Measurements from ENCODE around the gene NEURL1.
"Not testable (repeated sequence)": the region's sequence is repeated elsewhere in the genome, so short reads cannot be mapped to it uniquely, and the experiment has no call there.

The NEURL1 gene

DNA sequence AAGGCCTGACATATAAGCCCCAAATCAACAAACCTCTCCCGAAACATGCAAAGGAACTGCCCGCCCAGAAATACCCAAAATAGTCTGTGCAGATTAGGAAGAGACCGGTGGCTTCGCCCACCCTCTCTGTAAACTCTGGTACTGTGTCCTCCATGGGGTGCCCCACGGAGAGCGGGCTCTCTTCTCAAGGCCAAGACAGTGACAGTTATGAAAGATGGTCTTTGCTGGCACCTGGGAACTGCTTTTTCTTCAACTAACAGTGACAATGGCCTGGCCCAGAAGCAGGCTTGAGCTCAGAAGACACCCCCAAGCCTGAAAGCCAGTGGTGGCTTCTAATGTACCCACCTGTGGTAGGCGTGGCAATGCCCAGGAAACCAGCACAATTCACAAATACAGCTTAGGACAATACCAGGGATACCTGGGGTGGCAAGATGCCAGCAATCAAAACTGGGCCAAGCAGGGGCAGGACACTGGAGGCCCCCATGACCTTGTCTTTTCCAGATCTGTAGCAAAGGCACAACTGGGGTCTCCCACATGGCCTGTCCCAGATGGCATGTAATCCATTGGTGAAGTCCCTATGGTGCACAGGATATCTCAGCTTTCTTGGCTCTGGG is 107.6 kb downstream of the NEURL1 start:
- peaks cover 5% of the 10 kb centered on the region; the same call in 1 of the 2 replicates for H3K9me3 ChIP-seq (ENCODE audit: insufficient read depth, low read depth, low read length)
- H3K4me3 ChIP-seq (ENCODE audit: low read length): no peak overlapping the region
- H3K4me1 ChIP-seq (ENCODE audit: insufficient read depth, low read length): no peaks in the 10 kb centered on the region
- no peaks in the 10 kb centered on the region for H3K27me3 ChIP-seq (ENCODE audit: insufficient read depth, low read length)
- no peak overlapping the region for H3K27ac ChIP-seq (ENCODE audit: low read length)
- H3K36me3 ChIP-seq (ENCODE audit: insufficient read depth, low read depth, low read length): no peaks in the 10 kb centered on the region
- H3K9ac ChIP-seq (ENCODE audit: low read depth, low read length): no peak overlapping the region

DNA sequence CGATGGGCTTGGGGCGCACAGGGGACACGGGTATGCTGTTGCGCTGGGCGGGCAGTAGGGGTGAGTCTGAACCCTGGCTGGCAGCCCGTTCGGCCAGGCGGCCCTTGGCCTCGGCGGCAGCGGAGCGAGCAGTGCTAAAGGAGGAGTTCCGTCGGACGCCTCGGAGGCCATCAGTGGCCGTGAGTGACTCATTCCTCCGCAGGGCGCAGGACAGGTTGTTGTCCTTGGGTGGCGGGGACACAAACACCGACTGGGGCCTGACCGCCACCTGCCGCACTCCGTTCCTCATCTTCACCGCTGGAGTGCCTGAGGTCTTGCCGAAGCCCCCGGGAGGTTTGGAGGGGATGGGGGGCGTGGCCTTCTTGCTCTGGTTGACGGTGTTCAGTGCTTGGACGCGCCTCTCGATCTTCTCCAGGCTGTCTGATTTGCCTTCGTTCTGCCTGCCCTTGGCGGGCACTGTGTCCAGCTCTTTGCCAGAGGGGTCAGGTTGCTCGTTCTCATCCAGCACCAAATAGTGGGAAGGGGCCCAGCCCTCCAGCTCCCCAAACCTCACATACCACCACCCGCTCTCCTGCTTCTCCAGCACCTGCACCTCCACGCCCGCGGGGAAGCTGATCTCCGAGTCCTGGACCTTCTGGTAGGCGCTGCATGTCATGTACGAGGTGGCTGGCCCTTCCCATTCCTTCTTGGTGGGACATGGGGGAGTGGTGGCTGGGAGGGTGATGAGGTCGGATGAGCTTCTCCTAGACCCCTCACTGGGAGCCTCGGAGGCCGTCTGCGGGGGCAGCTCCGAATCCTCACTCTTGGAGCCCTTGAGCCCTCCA is 108.7 kb downstream of the NEURL1 start:
- H3K27me3 ChIP-seq (ENCODE audit: insufficient read depth, low read length): no peaks in the 10 kb centered on the region
- no peaks in the 10 kb centered on the region for H3K36me3 ChIP-seq (ENCODE audit: insufficient read depth, low read depth, low read length)
- H3K4me3 ChIP-seq (ENCODE audit: low read length): no peak overlapping the region
- H3K9ac ChIP-seq (ENCODE audit: low read depth, low read length): no peak overlapping the region
- peaks cover 5% of the 10 kb centered on the region; the same call in 1 of the 2 replicates for H3K9me3 ChIP-seq (ENCODE audit: insufficient read depth, low read depth, low read length)
- no peak overlapping the region for H3K27ac ChIP-seq (ENCODE audit: low read length)
- no peaks in the 10 kb centered on the region for H3K4me1 ChIP-seq (ENCODE audit: insufficient read depth, low read length)

GRCh38 chr10:103602852-103603155 is 109.3 kb downstream of the NEURL1 start:
- Histone ChIP-seq H3K9ac (ENCODE audit: low read depth, low read length) (no peak overlapping the region), H3K36me3 (ENCODE audit: insufficient read depth, low read depth, low read length) (no peaks in the 10 kb centered on the region), H3K9me3 (ENCODE audit: insufficient read depth, low read depth, low read length) (peaks cover 5% of the 10 kb centered on the region; the same call in 1 of the 2 replicates), H3K27me3 (ENCODE audit: insufficient read depth, low read length) (no peaks in the 10 kb centered on the region), H3K27ac (ENCODE audit: low read length) (no peak overlapping the region), H3K4me3 (ENCODE audit: low read length) (no peak overlapping the region), H3K4me1 (ENCODE audit: insufficient read depth, low read length) (no peaks in the 10 kb centered on the region)

GRCh38 chr10:103603382-103603781 is 109.9 kb downstream of the NEURL1 start:
- H3K9ac ChIP-seq (ENCODE audit: low read depth, low read length): no peak overlapping the region
- H3K4me1 ChIP-seq (ENCODE audit: insufficient read depth, low read length): no peaks in the 10 kb centered on the region
- no peaks in the 10 kb centered on the region for H3K36me3 ChIP-seq (ENCODE audit: insufficient read depth, low read depth, low read length)
- H3K4me3 ChIP-seq (ENCODE audit: low read length): no peak overlapping the region
- H3K27ac ChIP-seq (ENCODE audit: low read length): no peak overlapping the region
- H3K9me3 ChIP-seq (ENCODE audit: insufficient read depth, low read depth, low read length): peaks cover 5% of the 10 kb centered on the region; the same call in 1 of the 2 replicates
- H3K27me3 ChIP-seq (ENCODE audit: insufficient read depth, low read length): no peaks in the 10 kb centered on the region

DNA sequence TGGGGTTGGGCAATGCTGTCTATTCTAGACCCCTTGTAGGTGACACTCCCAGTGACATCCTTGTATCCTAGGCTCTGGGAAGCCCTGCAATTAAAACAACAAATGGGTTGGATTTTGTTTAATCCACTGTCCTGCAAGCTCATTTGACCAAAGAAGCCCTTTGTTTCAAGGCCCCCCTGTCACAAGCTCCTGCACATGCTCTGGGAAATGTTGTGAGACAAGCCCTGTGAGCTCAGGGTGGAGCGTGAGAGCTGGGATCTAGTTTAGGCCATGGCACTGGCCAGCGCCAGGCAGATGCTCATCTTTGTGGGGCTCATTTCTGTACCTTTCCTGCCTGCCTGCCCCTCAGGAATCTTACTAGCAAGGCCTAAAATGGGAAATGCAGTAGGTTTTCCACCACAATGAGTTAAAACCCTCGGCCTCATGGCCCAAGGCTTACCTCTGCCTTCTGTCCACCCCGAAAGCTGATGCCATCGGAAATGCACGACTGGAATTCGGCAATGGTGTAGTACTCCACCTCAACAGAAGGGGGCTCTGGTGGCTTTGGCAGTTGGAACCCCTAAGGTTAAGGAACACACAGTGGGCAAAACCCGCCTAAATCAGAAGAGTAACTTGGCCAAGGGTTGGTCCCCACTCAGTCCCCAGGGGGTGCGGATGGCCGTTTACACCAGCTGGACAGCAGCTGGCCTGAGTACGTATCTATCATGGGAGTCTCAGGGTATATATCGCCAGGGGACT is 112.0 kb downstream of the NEURL1 start:
- no peak overlapping the region for H3K27ac ChIP-seq (ENCODE audit: low read length)
- H3K9me3 ChIP-seq (ENCODE audit: insufficient read depth, low read depth, low read length): peaks cover 5% of the 10 kb centered on the region; the same call in 1 of the 2 replicates
- H3K9ac ChIP-seq (ENCODE audit: low read depth, low read length): no peak overlapping the region
- H3K4me3 ChIP-seq (ENCODE audit: low read length): no peak overlapping the region
- no peaks in the 10 kb centered on the region for H3K36me3 ChIP-seq (ENCODE audit: insufficient read depth, low read depth, low read length)
- no peaks in the 10 kb centered on the region for H3K27me3 ChIP-seq (ENCODE audit: insufficient read depth, low read length)
- no peaks in the 10 kb centered on the region for H3K4me1 ChIP-seq (ENCODE audit: insufficient read depth, low read length)

- not testable (repeated sequence) for H3K9ac ChIP-seq (ENCODE audit: low read depth, low read length); H3K36me3 ChIP-seq (ENCODE audit: insufficient read depth, low read depth, low read length); H3K9me3 ChIP-seq (ENCODE audit: insufficient read depth, low read depth, low read length); H3K27ac ChIP-seq (ENCODE audit: low read length); H3K4me1 ChIP-seq (ENCODE audit: insufficient read depth, low read length); H3K4me3 ChIP-seq (ENCODE audit: low read length); H3K27me3 ChIP-seq (ENCODE audit: insufficient read depth, low read length)
Observed at GRCh38 chr10:103606097-103606438, 112.6 kb downstream of the NEURL1 start.

DNA sequence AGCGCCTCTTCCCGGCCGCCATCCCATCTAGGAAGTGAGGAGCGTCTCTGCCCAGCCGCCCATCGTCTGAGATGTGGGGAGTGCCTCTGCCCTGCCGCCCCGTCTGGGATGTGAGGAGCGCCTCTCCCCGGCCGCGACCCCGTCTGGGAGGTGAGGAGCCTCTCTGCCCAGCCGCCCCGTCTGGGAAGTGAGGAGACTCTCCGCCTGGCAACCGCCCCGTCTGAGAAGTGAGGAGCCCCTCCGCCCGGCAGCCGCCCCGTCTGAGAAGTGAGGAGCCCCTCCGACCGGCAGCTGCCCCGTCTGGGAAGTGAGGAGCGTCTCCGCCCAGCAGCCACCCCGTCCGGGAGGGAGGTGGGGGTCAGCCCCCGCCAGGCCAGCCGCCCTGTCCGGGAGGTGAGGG is 113.5 kb downstream of the NEURL1 start:
- H3K9ac ChIP-seq (ENCODE audit: low read depth, low read length); H3K4me3 ChIP-seq (ENCODE audit: low read length); H3K36me3 ChIP-seq (ENCODE audit: insufficient read depth, low read depth, low read length); H3K4me1 ChIP-seq (ENCODE audit: insufficient read depth, low read length); H3K27ac ChIP-seq (ENCODE audit: low read length); H3K9me3 ChIP-seq (ENCODE audit: insufficient read depth, low read depth, low read length); H3K27me3 ChIP-seq (ENCODE audit: insufficient read depth, low read length): not testable (repeated sequence)

- H3K27ac ChIP-seq (ENCODE audit: low read length); H3K9me3 ChIP-seq (ENCODE audit: insufficient read depth, low read depth, low read length); H3K27me3 ChIP-seq (ENCODE audit: insufficient read depth, low read length); H3K36me3 ChIP-seq (ENCODE audit: insufficient read depth, low read depth, low read length); H3K4me1 ChIP-seq (ENCODE audit: insufficient read depth, low read length); H3K4me3 ChIP-seq (ENCODE audit: low read length); H3K9ac ChIP-seq (ENCODE audit: low read depth, low read length): not testable (repeated sequence)
Observed at GRCh38 chr10:103608056-103608455, 114.6 kb downstream of the NEURL1 start.

GRCh38 chr10:103609231-103610082 is 116.0 kb downstream of the NEURL1 start:
- H3K4me3 ChIP-seq (ENCODE audit: low read length): no peak overlapping the region
- peaks cover 5% of the 10 kb centered on the region; the same call in 1 of the 2 replicates for H3K9me3 ChIP-seq (ENCODE audit: insufficient read depth, low read depth, low read length)
- H3K9ac ChIP-seq (ENCODE audit: low read depth, low read length): no peak overlapping the region
- no peaks in the 10 kb centered on the region for H3K36me3 ChIP-seq (ENCODE audit: insufficient read depth, low read depth, low read length)
- no peaks in the 10 kb centered on the region for H3K4me1 ChIP-seq (ENCODE audit: insufficient read depth, low read length)
- no peaks in the 10 kb centered on the region for H3K27me3 ChIP-seq (ENCODE audit: insufficient read depth, low read length)
- H3K27ac ChIP-seq (ENCODE audit: low read length): no peak overlapping the region

GRCh38 chr10:103610083-103610472 is 116.6 kb downstream of the NEURL1 start:
- H3K4me3 ChIP-seq (ENCODE audit: low read length): no peak overlapping the region
- peaks cover 5% of the 10 kb centered on the region; the same call in 1 of the 2 replicates for H3K9me3 ChIP-seq (ENCODE audit: insufficient read depth, low read depth, low read length)
- H3K27me3 ChIP-seq (ENCODE audit: insufficient read depth, low read length): no peaks in the 10 kb centered on the region
- no peaks in the 10 kb centered on the region for H3K4me1 ChIP-seq (ENCODE audit: insufficient read depth, low read length)
- no peak overlapping the region for H3K27ac ChIP-seq (ENCODE audit: low read length)
- H3K36me3 ChIP-seq (ENCODE audit: insufficient read depth, low read depth, low read length): no peaks in the 10 kb centered on the region
- H3K9ac ChIP-seq (ENCODE audit: low read depth, low read length): no peak overlapping the region

DNA sequence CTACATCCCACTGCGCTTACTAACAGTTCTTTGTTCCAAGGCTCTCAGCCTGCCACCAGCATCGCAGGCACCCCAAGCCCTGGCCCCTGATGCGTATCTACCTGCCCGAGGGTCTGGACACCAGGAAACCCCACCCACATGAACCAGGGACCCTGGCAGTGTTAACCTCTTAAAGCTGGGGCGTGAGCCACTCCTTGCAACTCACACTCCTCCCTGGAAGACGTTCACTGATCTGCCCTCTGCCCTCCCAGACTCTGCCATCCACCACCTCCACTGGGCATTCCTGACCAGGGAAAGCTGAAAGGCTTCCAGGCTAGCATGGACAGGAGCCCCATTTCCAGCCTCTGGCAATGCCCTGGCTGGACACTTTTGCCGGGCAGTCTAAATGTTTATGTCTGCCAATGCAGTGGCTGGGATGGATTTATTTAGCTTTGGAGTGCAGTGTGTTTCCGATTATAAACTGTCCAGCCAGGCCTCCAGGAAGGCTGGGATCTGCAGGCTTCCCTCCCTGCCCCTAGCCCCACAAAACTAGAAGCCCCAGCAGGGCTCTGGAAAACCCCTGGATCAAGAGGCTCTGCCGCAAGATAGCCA is 117.5 kb downstream of the NEURL1 start:
- no peaks in the 10 kb centered on the region for H3K27me3 ChIP-seq (ENCODE audit: insufficient read depth, low read length)
- H3K4me1 ChIP-seq (ENCODE audit: insufficient read depth, low read length): no peaks in the 10 kb centered on the region; the same call in 1 of the 2 replicates
- H3K4me3 ChIP-seq (ENCODE audit: low read length): no peak overlapping the region
- H3K27ac ChIP-seq (ENCODE audit: low read length): no peak overlapping the region
- no peaks in the 10 kb centered on the region for H3K36me3 ChIP-seq (ENCODE audit: insufficient read depth, low read depth, low read length)
- peaks cover under 1% of the 10 kb centered on the region; the same call in 1 of the 2 replicates for H3K9me3 ChIP-seq (ENCODE audit: insufficient read depth, low read depth, low read length)
- H3K9ac ChIP-seq (ENCODE audit: low read depth, low read length): no peak overlapping the region
